ENCODE data around the gene ADCY3. TPM values are rescaled to one million over a fixed set of nuclear protein-coding genes. Genes with fewer than 3 reads are reported as not detected.

Gene ADCY3
- polyA plus RNA-seq, 1 of the 3 experiments (the other 2 are of a cell fraction), result 53.9 TPM

GRCh38 chr2:24832521-24832920 is 87.5 kb downstream of the ADCY3 start:
- ChIA-PET CTCF (interaction anchor here (0.6 to 16.7 kb wide), 3 partner anchors 115 to 423 kb away, joined by 3 to 269 read pairs (median 3); no protein-coding TSS in a partner anchor), POLR2A (no interaction called here)
- Histone ChIP-seq H3K27ac (ENCODE audit: low read depth in 2 of 2, low read length in 1 of 2) (no peak overlapping the region), H3F3A (replicated peaks; ENCODE audit: insufficient read depth) (no peaks in the 10 kb centered on the region), H3K9me3 (no peaks in the 10 kb centered on the region), H4K20me1 (ENCODE audit: insufficient read depth) (no peaks in the 10 kb centered on the region), H3K36me3 (replicated peaks in 1 of 2; ENCODE audit: control insufficient read depth in 1 of 2, insufficient read depth in 2 of 2, low read length in 1 of 2) (peaks cover 0 to 2% of the 10 kb centered on the region in 2 experiments), H3K79me2 (ENCODE audit: insufficient read depth) (no peaks in the 10 kb centered on the region), H3K9ac (no peak overlapping the region), H3K9me2 (no peaks in the 10 kb centered on the region), H3K4me2 (no peak overlapping the region), H3K4me3 (ENCODE audit: low read depth in 2 of 2, low read length in 1 of 2) (no peak overlapping the region), H3K27me3 (ENCODE audit: insufficient read depth) (no peaks in the 10 kb centered on the region), H2AFZ (ENCODE audit: low read depth) (no peak overlapping the region), H3K4me1 (ENCODE audit: control insufficient read depth in 1 of 2, insufficient read depth in 2 of 2, low read depth in 1 of 2, low read length in 1 of 2) (peaks cover 0 to 5% of the 10 kb centered on the region in 2 experiments; a peak in 1 of 4 replicates)
- DNase-seq, result no peak
- WGBS (ENCODE audit: low lambda C conversion rate), result 91% methylated on average over 9 of the region's 9 CpGs
- TF ChIP-seq RCOR1 (IDR thresholded peaks at IDR 0.05; ENCODE audit: low read length), result no peak

- Histone ChIP-seq H3K9me2 (no peaks in the 10 kb centered on the region), H3K27me3 (ENCODE audit: insufficient read depth) (no peaks in the 10 kb centered on the region), H3K4me3 (ENCODE audit: low read depth in 2 of 2, low read length in 1 of 2) (no peak overlapping the region), H2AFZ (ENCODE audit: low read depth) (no peak overlapping the region), H3K36me3 (replicated peaks in 1 of 2; ENCODE audit: control insufficient read depth in 1 of 2, insufficient read depth in 2 of 2, low read length in 1 of 2) (peaks cover 0 to 2% of the 10 kb centered on the region in 2 experiments), H4K20me1 (ENCODE audit: insufficient read depth) (no peaks in the 10 kb centered on the region), H3F3A (replicated peaks; ENCODE audit: insufficient read depth) (peaks cover 4% of the 10 kb centered on the region), H3K9me3 (no peaks in the 10 kb centered on the region), H3K27ac (ENCODE audit: low read depth in 2 of 2, low read length in 1 of 2) (no peak overlapping the region), H3K4me1 (ENCODE audit: control insufficient read depth in 1 of 2, insufficient read depth in 2 of 2, low read depth in 1 of 2, low read length in 1 of 2) (peaks cover 0 to 10% of the 10 kb centered on the region in 2 experiments; a peak in 1 of 4 replicates), H3K4me2 (no peak overlapping the region), H3K79me2 (ENCODE audit: insufficient read depth) (no peaks in the 10 kb centered on the region), H3K9ac (no peak overlapping the region)
- TF ChIP-seq PBX3 (IDR thresholded peaks at IDR 0.05), result no peak
- TF ChIP-seq ZBTB33 (IDR thresholded peaks at IDR 0.05; ENCODE audit: borderline replicate concordance, low read depth), result no peak
- no peak for TF ChIP-seq TEAD4 (IDR thresholded peaks at IDR 0.05; ENCODE audit: borderline replicate concordance, insufficient read depth)
- TF ChIP-seq REST (IDR thresholded peaks at IDR 0.05; ENCODE audit: low read depth, low read length), result no peak
- no peak for TF ChIP-seq JUND (IDR thresholded peaks at IDR 0.05)
- no peak for TF ChIP-seq NFIC (IDR thresholded peaks at IDR 0.05; ENCODE audit: borderline replicate concordance)
- TF ChIP-seq USF1 (IDR thresholded peaks at IDR 0.05; ENCODE audit: borderline replicate concordance, low read depth), result no peak
- no peak for TF ChIP-seq CTCF (IDR thresholded peaks at IDR 0.05)
- no peak for TF ChIP-seq FOXM1 (IDR thresholded peaks at IDR 0.05; ENCODE audit: low read depth)
- WGBS (ENCODE audit: low lambda C conversion rate), result 93% methylated on average over 6 of the region's 14 CpGs
- POLR2A ChIA-PET, result no interaction called here
- DNase-seq, result no peak
- CTCF ChIA-PET, result interaction anchor here (1.4 to 16.7 kb wide), 2 partner anchors 410 to 423 kb away, joined by 3 to 269 read pairs; no protein-coding TSS in a partner anchor
Measured at GRCh38 chr2:24832073-24832461, 88.0 kb downstream of the ADCY3 start.
